ENCODE results near the gene CCDC87. TPM values are rescaled to one million over a fixed set of nuclear protein-coding genes. Genes with fewer than 3 reads are reported as not detected.

Gene CCDC87
- total and polyA plus RNA-seq, 4 donors = 0.14 to 0.17 (median 0.14) TPM; not detected in 1

- Histone ChIP-seq H3K4me3 (ENCODE audit: low read depth in 1 of 3, low read length in 3 of 3) (no peak overlapping the region), H3K27me3 (ENCODE audit: control insufficient read depth in 4 of 4, insufficient read depth in 4 of 4, low read length in 3 of 4) (no peaks in the 10 kb centered on the region), H3K9me3 (ENCODE audit: control insufficient read depth in 4 of 4, low read length in 3 of 4) (no peaks in the 10 kb centered on the region), H3K4me1 (ENCODE audit: control insufficient read depth in 4 of 4, insufficient read depth in 4 of 4, low read length in 3 of 4) (peaks cover 2 to 14% (median 10%) of the 10 kb centered on the region in 4 donors), H3K27ac (ENCODE audit: low read depth in 1 of 2, low read length in 2 of 2) (no peak overlapping the region), H3K36me3 (ENCODE audit: control insufficient read depth in 4 of 4, insufficient read depth in 3 of 4, low read depth in 1 of 4, low read length in 3 of 4) (peaks cover 0 to 8% (median 0%) of the 10 kb centered on the region in 4 donors), H3K9ac (ENCODE audit: low read depth in 1 of 2, low read length in 2 of 2) (no peak overlapping the region)
- WGBS = 95% methylated on average over 10 of the region's 10 CpGs
- no peak for DNase-seq (ENCODE audit: low spot score)
- no peak for TF ChIP-seq YY1 (IDR thresholded peaks at IDR 0.05)
- TF ChIP-seq NR2F2 (IDR thresholded peaks at IDR 0.05) = no peak
- TF ChIP-seq SP1 (IDR thresholded peaks at IDR 0.05) = no peak
- TF ChIP-seq, protein P1, sequence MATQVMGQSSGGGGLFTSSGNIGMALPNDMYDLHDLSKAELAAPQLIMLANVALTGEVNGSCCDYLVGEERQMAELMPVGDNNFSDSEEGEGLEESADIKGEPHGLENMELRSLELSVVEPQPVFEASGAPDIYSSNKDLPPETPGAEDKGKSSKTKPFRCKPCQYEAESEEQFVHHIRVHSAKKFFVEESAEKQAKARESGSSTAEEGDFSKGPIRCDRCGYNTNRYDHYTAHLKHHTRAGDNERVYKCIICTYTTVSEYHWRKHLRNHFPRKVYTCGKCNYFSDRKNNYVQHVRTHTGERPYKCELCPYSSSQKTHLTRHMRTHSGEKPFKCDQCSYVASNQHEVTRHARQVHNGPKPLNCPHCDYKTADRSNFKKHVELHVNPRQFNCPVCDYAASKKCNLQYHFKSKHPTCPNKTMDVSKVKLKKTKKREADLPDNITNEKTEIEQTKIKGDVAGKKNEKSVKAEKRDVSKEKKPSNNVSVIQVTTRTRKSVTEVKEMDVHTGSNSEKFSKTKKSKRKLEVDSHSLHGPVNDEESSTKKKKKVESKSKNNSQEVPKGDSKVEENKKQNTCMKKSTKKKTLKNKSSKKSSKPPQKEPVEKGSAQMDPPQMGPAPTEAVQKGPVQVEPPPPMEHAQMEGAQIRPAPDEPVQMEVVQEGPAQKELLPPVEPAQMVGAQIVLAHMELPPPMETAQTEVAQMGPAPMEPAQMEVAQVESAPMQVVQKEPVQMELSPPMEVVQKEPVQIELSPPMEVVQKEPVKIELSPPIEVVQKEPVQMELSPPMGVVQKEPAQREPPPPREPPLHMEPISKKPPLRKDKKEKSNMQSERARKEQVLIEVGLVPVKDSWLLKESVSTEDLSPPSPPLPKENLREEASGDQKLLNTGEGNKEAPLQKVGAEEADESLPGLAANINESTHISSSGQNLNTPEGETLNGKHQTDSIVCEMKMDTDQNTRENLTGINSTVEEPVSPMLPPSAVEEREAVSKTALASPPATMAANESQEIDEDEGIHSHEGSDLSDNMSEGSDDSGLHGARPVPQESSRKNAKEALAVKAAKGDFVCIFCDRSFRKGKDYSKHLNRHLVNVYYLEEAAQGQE (IDR thresholded peaks at IDR 0.05) = no peak
- TF ChIP-seq EGR1 (IDR thresholded peaks at IDR 0.05; ENCODE audit: low read depth in 2 of 2) = no peak
- no peak for TF ChIP-seq CTCF (IDR thresholded peaks at IDR 0.05; ENCODE audit: low read depth, low read length, missing input control)
- TF ChIP-seq, protein P2, sequence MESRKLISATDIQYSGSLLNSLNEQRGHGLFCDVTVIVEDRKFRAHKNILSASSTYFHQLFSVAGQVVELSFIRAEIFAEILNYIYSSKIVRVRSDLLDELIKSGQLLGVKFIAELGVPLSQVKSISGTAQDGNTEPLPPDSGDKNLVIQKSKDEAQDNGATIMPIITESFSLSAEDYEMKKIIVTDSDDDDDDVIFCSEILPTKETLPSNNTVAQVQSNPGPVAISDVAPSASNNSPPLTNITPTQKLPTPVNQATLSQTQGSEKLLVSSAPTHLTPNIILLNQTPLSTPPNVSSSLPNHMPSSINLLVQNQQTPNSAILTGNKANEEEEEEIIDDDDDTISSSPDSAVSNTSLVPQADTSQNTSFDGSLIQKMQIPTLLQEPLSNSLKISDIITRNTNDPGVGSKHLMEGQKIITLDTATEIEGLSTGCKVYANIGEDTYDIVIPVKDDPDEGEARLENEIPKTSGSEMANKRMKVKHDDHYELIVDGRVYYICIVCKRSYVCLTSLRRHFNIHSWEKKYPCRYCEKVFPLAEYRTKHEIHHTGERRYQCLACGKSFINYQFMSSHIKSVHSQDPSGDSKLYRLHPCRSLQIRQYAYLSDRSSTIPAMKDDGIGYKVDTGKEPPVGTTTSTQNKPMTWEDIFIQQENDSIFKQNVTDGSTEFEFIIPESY (IDR thresholded peaks at IDR 0.05) = no peak
- TF ChIP-seq FOXA1 (IDR thresholded peaks at IDR 0.05) = no peak
- TF ChIP-seq GABPA (IDR thresholded peaks at IDR 0.05 in 1 of 2, conservative IDR thresholded peaks at IDR 0.05 in 1 of 2) = no peak
- TF ChIP-seq HNF4A (conservative IDR thresholded peaks at IDR 0.05) = no peak
- TF ChIP-seq JUND (IDR thresholded peaks at IDR 0.05) = no peak
- no peak for TF ChIP-seq FOXA2 (IDR thresholded peaks at IDR 0.05)
Measured at GRCh38 chr11:66563832-66564231, 29.0 kb downstream of the CCDC87 start.

DNA sequence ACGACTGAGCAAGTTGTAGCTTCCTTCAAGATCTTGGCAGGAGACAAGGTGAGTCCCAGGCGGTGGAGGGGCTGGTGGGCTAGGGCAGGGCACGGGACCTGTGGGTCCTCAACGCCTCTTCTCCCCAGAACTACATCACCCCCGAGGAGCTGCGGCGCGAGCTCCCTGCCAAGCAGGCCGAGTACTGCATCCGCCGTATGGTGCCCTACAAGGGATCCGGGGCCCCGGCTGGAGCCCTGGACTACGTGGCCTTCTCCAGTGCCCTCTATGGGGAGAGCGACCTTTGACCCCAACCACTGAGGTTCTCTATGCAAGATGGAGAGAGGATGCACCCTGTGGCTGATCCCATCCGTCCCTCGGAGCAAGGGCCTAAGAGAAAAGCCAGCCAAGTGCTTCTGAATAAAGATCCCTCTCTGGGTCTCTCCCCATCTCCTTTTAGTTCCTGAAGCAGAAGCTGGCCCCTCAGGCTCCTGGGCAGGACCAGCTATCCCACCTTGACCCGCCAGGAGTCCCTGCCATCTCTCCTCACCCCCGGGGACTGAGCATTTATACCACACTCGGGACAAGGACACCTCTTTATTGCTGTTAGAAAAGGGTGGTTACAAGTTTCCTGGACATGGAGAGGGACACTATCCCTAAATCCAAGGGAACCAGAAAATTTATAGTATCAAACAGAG, 29.8 kb downstream of the CCDC87 start:
- Histone ChIP-seq H3K9me3 (ENCODE audit: control insufficient read depth in 4 of 4, low read length in 3 of 4) (no peaks in the 10 kb centered on the region), H3K4me1 (ENCODE audit: control insufficient read depth in 4 of 4, insufficient read depth in 4 of 4, low read length in 3 of 4) (peaks cover 0 to 6% (median 6%) of the 10 kb centered on the region in 4 donors), H3K27me3 (ENCODE audit: control insufficient read depth in 4 of 4, insufficient read depth in 4 of 4, low read length in 3 of 4) (no peaks in the 10 kb centered on the region), H3K36me3 (ENCODE audit: control insufficient read depth in 4 of 4, insufficient read depth in 3 of 4, low read depth in 1 of 4, low read length in 3 of 4) (peaks cover 0 to 8% (median 0%) of the 10 kb centered on the region in 4 donors), H3K9ac (ENCODE audit: low read depth in 1 of 2, low read length in 2 of 2) (no peak overlapping the region), H3K27ac (ENCODE audit: low read depth in 1 of 2, low read length in 2 of 2) (no peak overlapping the region), H3K4me3 (ENCODE audit: low read depth in 1 of 3, low read length in 3 of 3) (no peak overlapping the region)
- DNase-seq (ENCODE audit: low spot score) = no peak
- TF ChIP-seq, protein P1 (IDR thresholded peaks at IDR 0.05) = no peak
- no peak for TF ChIP-seq NR2F2 (IDR thresholded peaks at IDR 0.05)
- TF ChIP-seq CTCF (IDR thresholded peaks at IDR 0.05; ENCODE audit: low read depth, low read length, missing input control) = no peak
- no peak for TF ChIP-seq FOXA2 (IDR thresholded peaks at IDR 0.05)
- TF ChIP-seq TAF1 (conservative IDR thresholded peaks at IDR 0.05) = no peak
- no peak for TF ChIP-seq MAX (IDR thresholded peaks at IDR 0.05)
- no peak for TF ChIP-seq SP1 (IDR thresholded peaks at IDR 0.05)
- TF ChIP-seq RAD21 (IDR thresholded peaks at IDR 0.05) = no peak
- TF ChIP-seq JUND (IDR thresholded peaks at IDR 0.05) = no peak
- TF ChIP-seq FOXA1 (IDR thresholded peaks at IDR 0.05) = no peak
- no peak for TF ChIP-seq RXRA (IDR thresholded peaks at IDR 0.05)
- no peak for TF ChIP-seq GABPA (IDR thresholded peaks at IDR 0.05 in 1 of 2, conservative IDR thresholded peaks at IDR 0.05 in 1 of 2)
- WGBS = 94% methylated on average over 20 of the region's 20 CpGs

All from liver (tissue), 9 donors.